Eye (tissue), 1 donor: ENCODE results near the gene FIBIN.

Experiments used
- DNase-seq: peaks from one replicate; pipeline ENCODE4 v3.0.0-alpha.2; 2015

The FIBIN gene

GRCh38 chr11:27025312-27025955 is 31.5 kb downstream of the FIBIN start:
- DNase-seq = no peak

GRCh38 chr11:27025957-27026733 is 32.2 kb downstream of the FIBIN start:
- DNase-seq = no peak

GRCh38 chr11:27028561-27028965 is 34.7 kb downstream of the FIBIN start:
- peak; percentile 50 for DNase-seq

- no peak for DNase-seq
These were observed 36.1 kb downstream of the FIBIN start for GRCh38 chr11:27029966-27030365.

- no peak for DNase-seq
These were observed 37.8 kb downstream of the FIBIN start for GRCh38 chr11:27031754-27032153.

GRCh38 chr11:27039873-27040272 is 46.0 kb downstream of the FIBIN start:
- no peak for DNase-seq

GRCh38 chr11:27040302-27041115 is 46.6 kb downstream of the FIBIN start, which contains the start of gene BBOX1:
Gene BBOX1 (plus strand): TSS chr11:27040815. CDS start chr11:27055431, 14,616 bp downstream.
- DNase-seq = peak; percentile 4

GRCh38 chr11:27041141-27041899 is 47.4 kb downstream of the FIBIN start:
- DNase-seq = peak; percentile 41
